Endodermal cell (in vitro differentiated cells): ENCODE data around the gene SLC16A3. TPM values are rescaled to one million over a fixed set of nuclear protein-coding genes. Genes with fewer than 3 reads are reported as not detected.
"Not testable (repeated sequence)": the region's sequence is repeated elsewhere in the genome, so short reads cannot be mapped to it uniquely, and the experiment has no call there.

Experiments used
- DNase-seq: peaks from one replicate; pipeline ENCODE4 v3.0.0-alpha.2; 2017
- H3K27ac ChIP-seq: 2 replicates; pipeline ENCODE4 v1.5.1; 2013; ENCODE audit warnings: mild to moderate bottlenecking, low read depth, low read length, moderate library complexity
- H3K27me3 ChIP-seq: 2 replicates; pipeline ENCODE4 v1.6.1; 2013; ENCODE audit warnings: mild to moderate bottlenecking, low read length, moderate library complexity; ENCODE audit not compliant: insufficient read depth, control insufficient read depth, poor library complexity, severe bottlenecking
- H3K36me3 ChIP-seq: 2 replicates; pipeline ENCODE4 v1.7.0; 2013; ENCODE audit warnings: mild to moderate bottlenecking, low read length, moderate library complexity; ENCODE audit not compliant: control insufficient read depth, insufficient read depth
- H3K4me1 ChIP-seq: one replicate; pipeline ENCODE4 v1.7.0; 2013; ENCODE audit warnings: low read length; ENCODE audit not compliant: control insufficient read depth, insufficient read depth
- H3K4me3 ChIP-seq: 2 replicates; pipeline ENCODE4 v1.5.1; 2013; ENCODE audit warnings: mild to moderate bottlenecking, low read length, moderate library complexity
- H3K9ac ChIP-seq: 2 replicates; pipeline ENCODE4 v1.6.1; 2013; ENCODE audit warnings: mild to moderate bottlenecking, low read length, moderate library complexity; ENCODE audit not compliant: poor library complexity, severe bottlenecking; ENCODE audit errors: extremely low read depth
- H3K9me3 ChIP-seq: 2 replicates; pipeline ENCODE4 v1.6.1; 2013; ENCODE audit warnings: mild to moderate bottlenecking, low read length, moderate library complexity; ENCODE audit not compliant: control insufficient read depth
- H3K27ac Mint-ChIP-seq: 2 replicates; pipeline ENCODE4 v1.8.0; 2020; ENCODE audit warnings: mixed read lengths
- H3K27me3 Mint-ChIP-seq: 2 replicates; pipeline ENCODE4 v1.8.0; 2021; ENCODE audit warnings: mild to moderate bottlenecking, mixed read lengths; ENCODE audit not compliant: insufficient read depth
- H3K36me3 Mint-ChIP-seq: 2 replicates; pipeline ENCODE4 v1.8.0; 2020; ENCODE audit warnings: low read depth, mixed read lengths
- H3K4me1 Mint-ChIP-seq: 2 replicates; pipeline ENCODE4 v1.8.0; 2020; ENCODE audit warnings: mixed read lengths
- H3K4me3 Mint-ChIP-seq: 2 replicates; pipeline ENCODE4 v1.8.0; 2020; ENCODE audit warnings: mild to moderate bottlenecking, moderate library complexity, mixed read lengths
- H3K9me3 Mint-ChIP-seq: 2 replicates; pipeline ENCODE4 v1.8.0; 2020; ENCODE audit warnings: mild to moderate bottlenecking, mixed read lengths
- CTCF ChIP-seq: fragments of 200-600 bp; sonication (generic); conservative IDR thresholded peaks from 2 replicates; pipeline ENCODE4 v1.5.0; 2021; ENCODE audit warnings: antibody characterized with exemption, mild to moderate bottlenecking
- WGBS, 2 experiments: methylation state at CpG; one replicate each; pipeline versions ENCODE4 v1.1.5 to v1.1.7; 2013; ENCODE audit warnings: missing lambda C conversion rate in 2 of 2, mixed read lengths in 1 of 2; ENCODE audit not compliant: insufficient coverage in 1 of 2, insufficient read length in 1 of 2; 5-methylcytosine and 5-hydroxymethylcytosine counted together
- total RNA-seq, 2 donors: library from RNA; stranded (reverse); fragmentation: NEBNext Ultra II Directional in 1 of 2; extraction: Animal tissue kit (Norgen Biotek cat#: 25700) in 1 of 2; gene quantifications; 2 replicates in 1 of 2; 3 replicates in 1 of 2; pipeline ENCODE4 v1.2.1, GENCODE V29; 2021

Gene SLC16A3
- total RNA-seq, 2 donors from 2014 or later = 31.8 to 39.7 TPM

GRCh38 chr17:82253179-82253544 is 24.3 kb downstream of the SLC16A3 start:
- no peak overlapping the region for H3K27ac Mint-ChIP-seq
- H3K27me3 ChIP-seq = no peaks in the 10 kb centered on the region
- DNase-seq = no peak
- WGBS, 2 experiments = 95 to 96% methylated on average over 10 to 12 of the region's 12 CpGs
- no peak overlapping the region for H3K4me3 Mint-ChIP-seq
- no peaks in the 10 kb centered on the region for H3K9me3 ChIP-seq
- H3K36me3 Mint-ChIP-seq = peaks cover 73% of the 10 kb centered on the region
- H3K4me1 ChIP-seq = no peaks in the 10 kb centered on the region
- no peak for TF ChIP-seq CTCF
- no peaks in the 10 kb centered on the region for H3K9me3 Mint-ChIP-seq
- no peaks in the 10 kb centered on the region for H3K4me1 Mint-ChIP-seq
- no peak overlapping the region for H3K4me3 ChIP-seq
- no peak overlapping the region for H3K9ac ChIP-seq
- H3K27ac ChIP-seq = no peak overlapping the region
- no peaks in the 10 kb centered on the region for H3K27me3 Mint-ChIP-seq
- H3K36me3 ChIP-seq = peaks cover 84% of the 10 kb centered on the region

GRCh38 chr17:82254096-82254495 is 25.3 kb downstream of the SLC16A3 start:
- DNase-seq, H3K9ac ChIP-seq, H3K4me3 Mint-ChIP-seq, H3K9me3 Mint-ChIP-seq, H3K27ac Mint-ChIP-seq, H3K4me1 ChIP-seq, H3K27ac ChIP-seq, H3K9me3 ChIP-seq, H3K4me3 ChIP-seq, H3K27me3 Mint-ChIP-seq, H3K4me1 Mint-ChIP-seq, H3K27me3 ChIP-seq: not testable (repeated sequence)
- peaks cover 84% of the 10 kb centered on the region for H3K36me3 ChIP-seq
- 94 to 97% methylated on average over 22 to 39 of the region's 39 CpGs for WGBS, 2 experiments
- peaks cover 72% of the 10 kb centered on the region for H3K36me3 Mint-ChIP-seq

DNA sequence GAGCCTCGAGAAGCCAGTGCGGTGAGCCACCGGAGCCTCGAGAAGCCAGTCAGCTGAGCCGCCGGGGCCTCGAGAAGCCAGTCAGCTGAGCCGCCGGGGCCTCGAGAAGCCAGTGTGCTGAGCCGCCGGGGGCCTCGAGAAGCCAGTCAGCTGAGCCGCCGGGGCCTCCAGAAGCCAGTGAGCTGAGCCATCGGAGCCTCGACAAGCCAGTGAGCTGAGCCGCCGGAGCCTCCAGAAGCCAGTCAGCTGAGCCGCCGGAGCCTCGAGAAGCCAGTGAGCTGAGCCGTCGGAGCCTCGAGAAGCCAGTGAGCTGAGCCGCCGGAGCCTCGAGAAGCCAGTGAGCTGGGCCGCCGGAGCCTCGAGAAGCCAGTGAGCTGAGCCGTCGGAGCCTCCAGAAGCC is 25.9 kb downstream of the SLC16A3 start:
- H3K36me3 ChIP-seq = peaks cover 84% of the 10 kb centered on the region
- H3K27me3 Mint-ChIP-seq, H3K9me3 Mint-ChIP-seq, H3K4me3 Mint-ChIP-seq, H3K27ac Mint-ChIP-seq, DNase-seq, H3K4me1 Mint-ChIP-seq, H3K9me3 ChIP-seq, H3K27me3 ChIP-seq, H3K4me1 ChIP-seq, H3K9ac ChIP-seq, H3K27ac ChIP-seq, H3K4me3 ChIP-seq: not testable (repeated sequence)
- 95 to 99% methylated on average over 17 to 33 of the region's 33 CpGs for WGBS, 2 experiments
- peaks cover 76% of the 10 kb centered on the region for H3K36me3 Mint-ChIP-seq

- Mint-ChIP-seq H3K9me3 (no peaks in the 10 kb centered on the region), H3K36me3 (peaks cover 80% of the 10 kb centered on the region), H3K27me3 (no peaks in the 10 kb centered on the region), H3K4me1 (no peaks in the 10 kb centered on the region), H3K4me3 (no peak overlapping the region), H3K27ac (no peak overlapping the region)
- peaks cover 84% of the 10 kb centered on the region for H3K36me3 ChIP-seq
- H3K4me3 ChIP-seq = no peak overlapping the region
- WGBS, 2 experiments = 95 to 100% methylated on average over 15 of the region's 15 CpGs
- no peak overlapping the region for H3K9ac ChIP-seq
- TF ChIP-seq CTCF = no peak
- H3K27ac ChIP-seq = no peak overlapping the region
- DNase-seq = no peak
- H3K27me3 ChIP-seq = no peaks in the 10 kb centered on the region
- no peaks in the 10 kb centered on the region for H3K4me1 ChIP-seq
- no peaks in the 10 kb centered on the region for H3K9me3 ChIP-seq
These were observed 26.6 kb downstream of the SLC16A3 start for GRCh38 chr17:82255402-82255972.
